Neutrophil (primary cell): ENCODE data around the gene ENAH.

Experiments
- H3K27ac ChIP-seq: fragments of 200-600 bp; sonication (generic); 2 replicates; pipeline ENCODE4 v1.5.1; 2016; ENCODE audit warnings: mild to moderate bottlenecking, moderate library complexity
- H3K27me3 ChIP-seq: fragments of 200-600 bp; sonication (generic); 2 replicates; pipeline ENCODE4 v1.6.0; 2016; ENCODE audit warnings: mild to moderate bottlenecking
- H3K36me3 ChIP-seq: fragments of 200-600 bp; sonication (generic); 2 replicates; pipeline ENCODE4 v1.5.1; 2017
- H3K4me1 ChIP-seq, 2 experiments: fragments of 200-600 bp in 1 of 2; sonication (generic) in 1 of 2; 1 replicate in 1 of 2; 2 replicates in 1 of 2; pipeline versions ENCODE4 v1.5.1 to v1.6.1; 2013 to 2016; ENCODE audit warnings: low read depth in 1 of 2, low read length in 1 of 2, mild to moderate bottlenecking in 1 of 2, moderate library complexity in 1 of 2; ENCODE audit not compliant: control insufficient read depth in 1 of 2, insufficient read depth in 1 of 2
- H3K4me3 ChIP-seq, 2 experiments: fragments of 200-600 bp in 1 of 2; sonication (generic) in 1 of 2; 1 replicate in 1 of 2; 2 replicates in 1 of 2; pipeline ENCODE4 v1.5.1; 2013 to 2016; ENCODE audit warnings: low read depth in 1 of 2, low read length in 1 of 2, mild to moderate bottlenecking in 1 of 2, moderate library complexity in 1 of 2
- H3K9me3 ChIP-seq: fragments of 200-600 bp; sonication (generic); 2 replicates; pipeline ENCODE4 v1.5.1; 2016
- TF ChIP-seq, protein P1 (sequence below): fragments of 200-600 bp; sonication (generic); IDR thresholded peaks from 2 replicates; pipeline ENCODE4 v1.5.1; 2016; ENCODE audit warnings: antibody characterized with exemption

Gene ENAH

DNA sequence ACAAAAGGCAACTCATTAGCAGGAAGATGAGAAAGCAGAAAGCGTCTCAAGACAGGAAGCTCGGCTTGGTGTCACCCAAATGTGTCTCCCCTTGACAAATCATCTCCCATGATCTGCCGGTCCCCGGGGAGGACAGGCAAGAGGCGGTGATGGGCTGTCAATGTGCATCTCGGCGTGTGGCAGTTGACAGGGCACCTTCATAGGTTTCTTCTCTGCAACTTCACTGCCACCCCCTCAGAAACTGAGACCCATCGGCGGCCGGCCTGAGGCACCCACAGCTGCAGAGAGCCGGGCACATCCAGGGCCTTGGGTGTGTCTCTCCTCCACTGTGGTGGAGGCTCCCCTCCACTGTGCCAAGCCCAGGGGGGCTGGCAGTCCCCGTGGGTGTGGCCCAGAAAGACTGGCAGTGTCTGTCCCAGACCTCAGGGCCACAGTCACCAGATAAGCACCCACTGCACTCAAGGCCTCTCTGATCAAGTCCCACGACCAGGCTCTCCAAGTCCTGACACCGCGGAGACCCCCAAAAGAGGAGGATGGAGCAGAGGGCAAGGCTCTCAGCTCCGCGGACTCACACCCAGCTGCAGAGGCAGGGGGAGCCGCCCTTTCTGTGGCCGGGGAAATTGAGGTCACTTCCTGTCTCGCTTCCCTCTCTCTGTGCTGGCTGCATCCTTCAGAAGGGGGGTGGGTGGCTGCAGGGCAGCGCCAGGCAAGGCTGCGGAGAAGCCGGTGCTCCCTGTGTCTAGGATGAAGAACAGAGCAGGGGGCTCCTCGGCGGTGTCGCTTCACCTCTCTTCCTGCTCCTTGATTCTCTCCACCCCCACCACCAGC, 185.5 kb downstream of the ENAH start:
- peak overlapping the region; percentile 96 for H3K27ac ChIP-seq
- H3K27me3 ChIP-seq: no peaks in the 10 kb centered on the region
- TF ChIP-seq, protein P1, sequence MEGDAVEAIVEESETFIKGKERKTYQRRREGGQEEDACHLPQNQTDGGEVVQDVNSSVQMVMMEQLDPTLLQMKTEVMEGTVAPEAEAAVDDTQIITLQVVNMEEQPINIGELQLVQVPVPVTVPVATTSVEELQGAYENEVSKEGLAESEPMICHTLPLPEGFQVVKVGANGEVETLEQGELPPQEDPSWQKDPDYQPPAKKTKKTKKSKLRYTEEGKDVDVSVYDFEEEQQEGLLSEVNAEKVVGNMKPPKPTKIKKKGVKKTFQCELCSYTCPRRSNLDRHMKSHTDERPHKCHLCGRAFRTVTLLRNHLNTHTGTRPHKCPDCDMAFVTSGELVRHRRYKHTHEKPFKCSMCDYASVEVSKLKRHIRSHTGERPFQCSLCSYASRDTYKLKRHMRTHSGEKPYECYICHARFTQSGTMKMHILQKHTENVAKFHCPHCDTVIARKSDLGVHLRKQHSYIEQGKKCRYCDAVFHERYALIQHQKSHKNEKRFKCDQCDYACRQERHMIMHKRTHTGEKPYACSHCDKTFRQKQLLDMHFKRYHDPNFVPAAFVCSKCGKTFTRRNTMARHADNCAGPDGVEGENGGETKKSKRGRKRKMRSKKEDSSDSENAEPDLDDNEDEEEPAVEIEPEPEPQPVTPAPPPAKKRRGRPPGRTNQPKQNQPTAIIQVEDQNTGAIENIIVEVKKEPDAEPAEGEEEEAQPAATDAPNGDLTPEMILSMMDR: peak; percentile 34
- peak overlapping the region; percentile 66 to 78 for H3K4me3 ChIP-seq
- no peaks in the 10 kb centered on the region for H3K36me3 ChIP-seq
- H3K4me1 ChIP-seq: peaks cover 24 to 34% of the 10 kb centered on the region in 2 experiments
- no peaks in the 10 kb centered on the region for H3K9me3 ChIP-seq

DNA sequence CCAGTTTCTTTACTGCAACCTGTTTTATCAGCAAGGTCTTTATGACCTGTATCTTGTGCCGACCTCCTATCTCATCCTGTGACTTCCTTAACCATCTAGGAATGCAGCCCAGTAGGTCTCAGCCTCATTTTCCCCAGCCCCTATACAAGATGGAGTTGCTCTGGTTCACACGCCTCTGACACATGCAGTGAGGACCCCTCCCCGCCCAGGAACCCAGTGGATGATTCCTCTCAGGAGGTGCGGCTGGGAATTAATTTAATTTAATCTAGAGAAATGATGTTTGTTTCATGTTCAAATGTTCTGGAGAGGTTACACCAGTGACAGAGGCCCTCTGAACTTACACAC, 186.1 kb downstream of the ENAH start:
- TF ChIP-seq, protein P1: no peak
- H3K27ac ChIP-seq: peak overlapping the region; percentile 96

DNA sequence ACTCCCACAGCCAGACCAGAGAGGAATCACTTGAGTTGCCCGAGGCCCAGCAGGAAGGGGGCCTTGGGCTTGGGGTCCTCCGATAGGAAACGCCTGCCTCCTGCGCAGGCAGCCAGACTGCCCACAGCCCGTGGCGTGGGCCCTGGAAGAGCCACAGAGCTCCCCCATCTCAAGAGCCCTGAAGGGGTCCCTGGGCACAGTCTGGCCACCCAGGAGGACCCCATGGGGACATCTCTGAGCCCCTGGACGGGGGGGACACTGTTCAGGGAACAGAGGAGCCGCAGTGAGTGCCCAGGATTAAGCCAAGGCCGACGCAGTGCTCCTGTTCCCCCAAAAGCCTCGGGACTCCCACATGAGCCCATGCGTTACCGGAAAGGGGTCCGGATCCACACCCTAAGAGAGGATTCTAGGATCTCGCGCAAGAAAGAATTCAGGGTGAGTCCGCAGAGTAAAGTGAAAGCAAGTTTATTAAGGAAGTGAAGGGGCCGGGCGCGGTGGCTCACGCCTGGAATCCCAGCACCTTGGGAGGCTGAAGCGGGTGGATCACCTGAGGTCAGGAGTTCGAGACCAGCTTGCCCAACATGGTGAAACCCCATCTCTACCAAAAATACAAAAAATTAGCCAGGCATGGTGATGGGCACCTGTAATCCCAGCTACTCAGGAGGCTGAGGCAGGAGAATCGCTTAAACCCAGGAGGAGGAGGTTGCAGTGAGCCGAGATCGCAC, 187.0 kb downstream of the ENAH start:
- Histone ChIP-seq H3K27ac (peak overlapping the region; percentile 96), H3K4me3 (no peak overlapping the region), H3K36me3 (no peaks in the 10 kb centered on the region), H3K4me1 (peaks cover 24 to 34% of the 10 kb centered on the region in 2 experiments), H3K27me3 (no peaks in the 10 kb centered on the region), H3K9me3 (no peaks in the 10 kb centered on the region)
- TF ChIP-seq, protein P1: no peak

More for the DNA sequence above, 186.1 kb downstream of the ENAH start:
- Histone ChIP-seq H3K36me3 (no peaks in the 10 kb centered on the region), H3K9me3 (no peaks in the 10 kb centered on the region), H3K4me1 (peaks cover 24 to 34% of the 10 kb centered on the region in 2 experiments), H3K27me3 (no peaks in the 10 kb centered on the region), H3K4me3 (peak overlapping the region; percentile 66 to 78)

DNA sequence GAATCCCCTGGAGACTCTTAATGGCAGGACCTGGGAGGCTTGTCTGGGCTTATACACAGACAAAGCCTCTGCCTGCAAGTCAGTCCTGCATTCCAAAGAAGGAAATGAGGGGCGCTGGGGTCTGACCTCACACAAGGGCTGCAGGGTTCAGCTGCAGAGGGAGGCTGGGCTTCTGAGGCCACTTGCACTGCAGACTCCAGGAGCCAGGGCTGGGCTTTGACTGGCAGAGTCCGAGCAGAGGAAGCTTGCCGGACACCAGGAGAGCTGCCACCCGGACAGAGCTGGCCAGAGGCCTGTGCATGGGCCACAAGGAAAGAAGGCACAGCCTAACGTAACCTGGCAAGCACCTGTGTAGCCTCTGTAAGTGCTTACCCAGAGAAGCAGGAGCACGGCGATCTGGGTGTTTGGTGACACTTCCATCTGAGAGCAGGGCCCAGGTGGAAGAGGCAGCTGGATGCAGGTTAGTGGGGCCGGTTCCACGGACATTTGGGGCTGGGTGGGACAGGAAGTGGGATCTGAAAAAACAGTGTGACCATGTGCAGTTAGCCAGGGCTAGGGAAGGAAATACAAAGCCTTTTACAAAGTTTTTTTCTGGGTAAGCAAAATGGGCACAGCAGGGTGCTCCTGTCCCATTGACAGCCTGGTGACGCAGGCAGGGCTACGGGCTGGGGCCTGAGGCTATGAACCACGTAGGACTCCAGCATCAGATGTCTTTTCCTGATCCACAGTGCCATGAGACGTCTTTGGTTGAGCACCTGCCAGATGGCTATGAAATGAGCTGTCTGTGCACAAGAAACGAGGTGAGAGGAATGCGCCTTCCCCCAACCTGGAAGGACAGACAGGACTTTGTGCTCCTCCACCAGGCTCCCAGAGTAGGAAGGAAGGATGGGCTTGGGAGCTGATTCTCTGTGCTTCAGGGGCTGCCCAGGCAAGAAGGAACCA, 187.8 kb downstream of the ENAH start:
- no peaks in the 10 kb centered on the region for H3K27me3 ChIP-seq
- no peak overlapping the region for H3K4me3 ChIP-seq
- TF ChIP-seq, protein P1: no peak
- H3K27ac ChIP-seq: peak overlapping the region; percentile 96
- H3K9me3 ChIP-seq: no peaks in the 10 kb centered on the region
- peaks cover 24 to 34% of the 10 kb centered on the region in 2 experiments for H3K4me1 ChIP-seq
- no peaks in the 10 kb centered on the region for H3K36me3 ChIP-seq
